Measurements from ENCODE around the gene BBS2.

GRCh38 chr16:56470666-56471065 is 49.2 kb downstream of the BBS2 start:
- TF ChIP-seq CTCF (IDR thresholded peaks at IDR 0.05; ENCODE audit: insufficient read depth, low read depth, low read length): no peak
- no peak for TF ChIP-seq EZH2 (IDR thresholded peaks at IDR 0.05; ENCODE audit: insufficient read depth, low read length)

Measured in astrocyte (in vitro differentiated cells and primary cell).